PC-3 (cell line): ENCODE results near the gene ELK4. TPM values are rescaled to one million over a fixed set of nuclear protein-coding genes. Genes with fewer than 3 reads are reported as not detected.

ENCODE experiments used
- ATAC-seq: fragments of 200-7000 bp; cut with Tn5 transposase; 2 replicates; pipeline ENCODE4 v1.9.1; 2020; ENCODE audit warnings: mild to moderate bottlenecking, moderate library complexity
- BruUV-seq: library from RNA; stranded (reverse); fragments of 400-500 nt; replicated peaks from 2 replicates; lab custom pipeline; 2021; lab: Mats Ljungman, UMichigan
- CTCF ChIA-PET: fragments of 300-600 bp; sonication (Branson Sonifier 250); formaldehyde crosslinking; loops from one replicate; lab custom pipeline; 2022; ENCODE audit warnings: antibody characterized with exemption; lab: Charles Lee
- POLR2A ChIA-PET: fragments of 300-600 bp; sonication (Branson Sonifier 250); formaldehyde crosslinking; loops from one replicate; lab custom pipeline; 2022; ENCODE audit warnings: antibody characterized with exemption; ENCODE audit not compliant: unreplicated experiment; lab: Charles Lee
- DNase-seq: peaks from one replicate; pipeline ENCODE4 v3.0.0-alpha.2; 2015
- H2AFZ ChIP-seq: fragments of 300-600 bp; sonication (generic); 2 replicates; pipeline ENCODE4 v1.6.0; 2016; ENCODE audit warnings: antibody characterized with exemption, low read length
- H3F3A ChIP-seq: fragments of 300-600 bp; sonication (generic); one replicate; pipeline ENCODE4 v1.6.0; 2017; ENCODE audit warnings: antibody characterized with exemption, low read length, control low read depth, mild to moderate bottlenecking; ENCODE audit not compliant: unreplicated experiment
- H3K27ac ChIP-seq: fragments of 300-600 bp; sonication (generic); 2 replicates; pipeline ENCODE4 v1.5.1; 2016; ENCODE audit warnings: mild to moderate bottlenecking, low read length
- H3K27me3 ChIP-seq: fragments of 300-600 bp; sonication (generic); 2 replicates; pipeline ENCODE4 v1.6.1; 2016; ENCODE audit warnings: low read length, mixed read lengths
- H3K36me3 ChIP-seq: fragments of 300-600 bp; sonication (generic); 2 replicates; pipeline ENCODE4 v1.6.1; 2016; ENCODE audit warnings: low read depth, mixed run types, low read length, mixed read lengths
- H3K4me1 ChIP-seq: fragments of 300-600 bp; sonication (generic); 2 replicates; pipeline ENCODE4 v1.5.1; 2016; ENCODE audit warnings: low read length; ENCODE audit not compliant: insufficient read depth
- H3K4me2 ChIP-seq: fragments of 300-600 bp; sonication (generic); 2 replicates; pipeline ENCODE4 v1.6.0; 2016; ENCODE audit warnings: low read length
- H3K4me3 ChIP-seq: fragments of 300-600 bp; sonication (generic); 2 replicates; pipeline ENCODE4 v1.5.1; 2016; ENCODE audit warnings: mild to moderate bottlenecking, low read length, mixed read lengths
- H3K79me2 ChIP-seq: fragments of 300-600 bp; sonication (generic); 2 replicates; pipeline ENCODE4 v1.6.1; 2017; ENCODE audit warnings: low read length, mixed read lengths
- H3K9ac ChIP-seq: fragments of 300-600 bp; sonication (generic); 2 replicates; pipeline ENCODE4 v1.6.0; 2016; ENCODE audit warnings: mild to moderate bottlenecking, low read length
- H3K9me2 ChIP-seq: fragments of 300-600 bp; sonication (generic); replicated peaks from 2 replicates; pipeline ENCODE4 v1.6.1; 2016; ENCODE audit warnings: mixed run types, low read length, mixed read lengths
- H3K9me3 ChIP-seq: fragments of 300-600 bp; sonication (generic); 2 replicates; pipeline ENCODE4 v1.6.1; 2016; ENCODE audit warnings: low read length, mixed read lengths
- H4K20me1 ChIP-seq: fragments of 300-600 bp; sonication (generic); 2 replicates; pipeline ENCODE4 v1.6.1; 2016; ENCODE audit warnings: low read length, mixed read lengths
- EZH2 ChIP-seq: fragments of 300-600 bp; sonication (generic); IDR thresholded peaks from one replicate; pipeline ENCODE4 v1.6.1; 2017; ENCODE audit warnings: antibody characterized with exemption, mild to moderate bottlenecking, low read length; ENCODE audit not compliant: unreplicated experiment
- EZH2phosphoT487 ChIP-seq: fragments of 300-600 bp; sonication (generic); IDR thresholded peaks from 2 replicates; pipeline ENCODE4 v1.6.1; 2018; ENCODE audit warnings: mild to moderate bottlenecking, antibody characterized with exemption, low read length, borderline replicate concordance
- intact Hi-C: fragments of 100-400 bp; cut with micrococcal nuclease; formaldehyde crosslinking; loops from 2 replicates; pipeline ENCODE4 v1.9.0; 2023
- total RNA-seq: library from RNA; depleted of rRNA; stranded (reverse); fragments of >200 nt; gene quantifications from 2 replicates; pipeline ENCODE4 v1.2.3, GENCODE V29; 2014
- TF ChIP-seq, protein P1 (sequence below): fragments of 300-600 bp; sonication (generic); conservative IDR thresholded peaks from 2 replicates; pipeline ENCODE4 v1.5.1; 2017; ENCODE audit warnings: antibody characterized with exemption, low read depth, mild to moderate bottlenecking, low read length

The ELK4 gene
- total RNA-seq, 1 experiment from 2014 or later = 16.3 TPM

DNA sequence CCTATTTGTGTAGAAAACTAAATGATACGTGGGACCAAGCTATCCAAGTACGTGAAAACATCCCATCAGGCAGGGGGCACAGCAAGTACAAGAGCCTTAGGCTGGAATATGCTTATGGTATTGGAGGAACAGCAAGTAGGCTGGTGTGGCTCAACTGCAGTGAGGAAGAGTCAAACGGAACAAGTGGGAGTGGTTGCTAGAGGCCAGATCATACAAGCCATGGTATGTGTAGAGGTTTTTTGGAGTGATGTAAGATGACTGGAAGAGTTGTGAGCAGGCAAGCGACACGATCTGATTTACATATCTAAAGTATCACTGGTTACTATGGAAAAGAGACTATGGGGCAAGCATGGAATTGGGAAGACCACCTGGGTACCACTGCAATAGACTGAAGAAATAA, 27.8 kb downstream of the ELK4 start:
- TF ChIP-seq EZH2 (no peak), EZH2phosphoT487 (no peak)
- TF ChIP-seq, protein P1, sequence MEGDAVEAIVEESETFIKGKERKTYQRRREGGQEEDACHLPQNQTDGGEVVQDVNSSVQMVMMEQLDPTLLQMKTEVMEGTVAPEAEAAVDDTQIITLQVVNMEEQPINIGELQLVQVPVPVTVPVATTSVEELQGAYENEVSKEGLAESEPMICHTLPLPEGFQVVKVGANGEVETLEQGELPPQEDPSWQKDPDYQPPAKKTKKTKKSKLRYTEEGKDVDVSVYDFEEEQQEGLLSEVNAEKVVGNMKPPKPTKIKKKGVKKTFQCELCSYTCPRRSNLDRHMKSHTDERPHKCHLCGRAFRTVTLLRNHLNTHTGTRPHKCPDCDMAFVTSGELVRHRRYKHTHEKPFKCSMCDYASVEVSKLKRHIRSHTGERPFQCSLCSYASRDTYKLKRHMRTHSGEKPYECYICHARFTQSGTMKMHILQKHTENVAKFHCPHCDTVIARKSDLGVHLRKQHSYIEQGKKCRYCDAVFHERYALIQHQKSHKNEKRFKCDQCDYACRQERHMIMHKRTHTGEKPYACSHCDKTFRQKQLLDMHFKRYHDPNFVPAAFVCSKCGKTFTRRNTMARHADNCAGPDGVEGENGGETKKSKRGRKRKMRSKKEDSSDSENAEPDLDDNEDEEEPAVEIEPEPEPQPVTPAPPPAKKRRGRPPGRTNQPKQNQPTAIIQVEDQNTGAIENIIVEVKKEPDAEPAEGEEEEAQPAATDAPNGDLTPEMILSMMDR = no peak
- Histone ChIP-seq H3K9me2 (no peaks in the 10 kb centered on the region), H3K27me3 (no peaks in the 10 kb centered on the region), H3K27ac (no peak overlapping the region), H2AFZ (no peak overlapping the region), H3K4me1 (peaks cover 8% of the 10 kb centered on the region), H3K4me2 (no peak overlapping the region), H4K20me1 (no peaks in the 10 kb centered on the region), H3F3A (no peaks in the 10 kb centered on the region), H3K36me3 (0 out of 2 replicates have a peak, but pooled peaks cover 3% of the 10 kb centered on the region), H3K9ac (no peak overlapping the region), H3K79me2 (peaks cover 6% of the 10 kb centered on the region; the same call in 1 of the 2 replicates), H3K4me3 (no peak overlapping the region), H3K9me3 (no peaks in the 10 kb centered on the region)
- intact Hi-C loops = no loop called here
- ChIA-PET CTCF (no interaction called here), POLR2A (no interaction called here)
- no TSS peak for BruUV-seq
- no peak for DNase-seq
- no peak for ATAC-seq

DNA sequence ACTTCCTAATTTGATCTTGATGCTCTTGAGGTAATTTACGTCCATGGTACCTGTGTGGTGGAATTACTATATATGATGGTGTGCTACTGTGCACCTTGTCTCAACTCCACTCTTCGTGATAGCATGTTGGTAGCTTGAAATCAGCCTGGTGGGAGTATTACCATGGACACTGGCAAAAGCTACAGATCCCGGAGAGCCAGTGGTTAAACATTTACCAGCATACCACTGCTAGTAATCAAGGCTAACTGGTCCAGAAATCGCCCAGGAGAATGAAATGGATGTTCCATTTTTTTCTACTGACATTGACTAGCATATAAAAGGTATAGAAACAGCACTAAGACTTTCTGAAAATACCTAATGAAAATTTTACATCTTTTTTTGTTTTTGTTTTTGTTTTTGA, 30.6 kb downstream of the ELK4 start:
- H3K4me2 ChIP-seq = no peak overlapping the region
- CTCF ChIA-PET = interaction anchor here (0.6 kb wide), 2 partner anchors 8 to 178 kb away, joined by 3 to 13 read pairs; no protein-coding TSS in a partner anchor
- POLR2A ChIA-PET = interaction anchor here (0.7 kb wide), 1 partner anchor 8 kb away, joined by 4 read pairs; no protein-coding TSS in a partner anchor
- no TSS peak for BruUV-seq
- H3K4me3 ChIP-seq = no peak overlapping the region
- H3K4me1 ChIP-seq = peaks cover 8% of the 10 kb centered on the region
- H3F3A ChIP-seq = no peaks in the 10 kb centered on the region
- no peak for ATAC-seq
- DNase-seq = no peak
- intact Hi-C loops = no loop called here
- H3K36me3 ChIP-seq = 0 out of 2 replicates have a peak, but pooled peaks cover 3% of the 10 kb centered on the region
- H2AFZ ChIP-seq = no peak overlapping the region
- H3K9me3 ChIP-seq = no peaks in the 10 kb centered on the region
- no peak for TF ChIP-seq EZH2phosphoT487
- TF ChIP-seq, protein P1 = no peak
- TF ChIP-seq EZH2 = no peak
- H3K27ac ChIP-seq = no peak overlapping the region
- no peak overlapping the region for H3K9ac ChIP-seq
- no peaks in the 10 kb centered on the region for H3K79me2 ChIP-seq
- H3K9me2 ChIP-seq = no peaks in the 10 kb centered on the region
- no peaks in the 10 kb centered on the region for H4K20me1 ChIP-seq
- H3K27me3 ChIP-seq = no peaks in the 10 kb centered on the region

DNA sequence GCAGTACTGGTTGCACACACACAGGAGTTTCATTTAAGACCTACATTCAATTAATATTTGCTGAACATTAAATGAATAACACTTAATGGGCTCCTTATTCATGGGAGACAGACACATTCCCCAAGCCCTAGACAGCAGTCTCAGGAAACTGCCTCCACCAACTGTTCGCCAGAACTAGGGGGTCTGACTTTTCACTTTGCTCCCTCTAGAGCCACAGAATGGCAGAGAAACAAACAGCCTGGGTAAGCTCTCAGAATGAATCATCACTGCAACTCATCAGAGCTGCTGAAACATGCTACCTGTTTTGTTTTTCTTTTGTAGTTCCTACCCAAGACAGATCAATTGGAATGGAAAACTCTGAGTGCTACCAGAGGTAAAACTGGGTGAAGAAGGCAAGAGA, 31.7 kb downstream of the ELK4 start:
- Histone ChIP-seq H3K79me2 (no peaks in the 10 kb centered on the region), H2AFZ (no peak overlapping the region), H3K27ac (0 out of 2 replicates have a peak overlapping the region, but pooled peaks have one; percentile 2), H3K36me3 (0 out of 2 replicates have a peak, but pooled peaks cover 3% of the 10 kb centered on the region), H4K20me1 (no peaks in the 10 kb centered on the region), H3K9ac (no peak overlapping the region), H3K4me2 (no peak overlapping the region), H3K4me3 (no peak overlapping the region), H3K9me2 (no peaks in the 10 kb centered on the region), H3K4me1 (peaks cover 8% of the 10 kb centered on the region), H3F3A (no peaks in the 10 kb centered on the region), H3K9me3 (no peaks in the 10 kb centered on the region), H3K27me3 (no peaks in the 10 kb centered on the region)
- DNase-seq (peak; percentile 39), ATAC-seq (peak; percentile 79)
- BruUV-seq = no TSS peak
- no peak for TF ChIP-seq EZH2
- TF ChIP-seq, protein P1 = peak; percentile 44
- ChIA-PET CTCF (interaction anchor here (0.6 to 1.0 kb wide), 2 partner anchors 16 to 59 kb away, joined by 3 to 4 read pairs; no protein-coding TSS in a partner anchor), POLR2A (no interaction called here)
- intact Hi-C loops = no loop called here
